Vagina (tissue), 2 donors: Measurements from ENCODE around the gene CYP4F22.

Experiments used
- CTCF ChIP-seq, 3 experiments: fragments of 450-650 bp in 2 of 3; fragments of 200-600 bp in 1 of 3; sonication (generic) in 1 of 3; IDR thresholded peaks; one replicate each; pipeline ENCODE4 v1.5.1; 2017 to 2019; ENCODE audit warnings: antibody characterized with exemption in 3 of 3, mild to moderate bottlenecking in 2 of 3, moderate library complexity in 2 of 3
- POLR2A ChIP-seq, 2 donors: fragments of 450-650 bp; IDR thresholded peaks; one replicate each; pipeline ENCODE4 v1.6.1; 2017; ENCODE audit warnings: antibody characterized with exemption in 2 of 2, mild to moderate bottlenecking in 2 of 2, moderate library complexity in 2 of 2

DNA sequence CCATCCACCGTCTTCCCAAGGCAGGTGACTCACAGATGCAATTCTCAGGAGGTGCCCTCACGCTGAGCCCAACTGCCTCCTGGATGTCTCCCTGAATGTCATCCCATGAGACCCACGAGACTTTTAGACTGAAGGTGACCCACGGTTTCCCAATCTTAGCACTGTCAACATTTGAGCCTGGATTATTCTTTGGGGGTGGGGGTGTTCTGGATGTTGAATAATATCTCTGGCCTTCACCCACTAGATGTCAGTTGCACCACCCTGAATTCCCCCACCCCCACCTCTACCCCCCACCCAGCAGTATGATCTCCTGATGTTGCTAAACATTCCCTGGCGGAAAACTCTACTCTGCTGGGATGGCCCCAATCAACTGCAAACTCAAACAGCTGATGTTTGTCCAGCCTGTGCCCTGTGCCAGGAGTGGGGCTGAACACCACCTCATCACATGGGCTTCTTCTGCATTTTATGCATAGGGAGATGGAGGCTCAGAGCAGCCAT is 2.2 kb upstream of the CYP4F22 start:
- no peak for TF ChIP-seq CTCF (IDR thresholded peaks at IDR 0.05)
- TF ChIP-seq POLR2A (IDR thresholded peaks at IDR 0.05): no peak
